ENCODE results near the gene CACYBP. TPM values are rescaled to one million over a fixed set of nuclear protein-coding genes. Genes with fewer than 3 reads are reported as not detected.

CACYBP gene
- total and polyA plus RNA-seq, 4 donors, result 40.6 to 219 (median 65.1) TPM

- 77 to 88% methylated on average over 2 of the region's 2 CpGs for WGBS, 2 donors
- no peak for TF ChIP-seq CTCF (IDR thresholded peaks at IDR 0.05; ENCODE audit: control extremely low read depth, extremely low read depth)
- ATAC-seq (ENCODE audit: insufficient read depth, low FRiP score), result no peak
- Histone ChIP-seq H3K9me3 (ENCODE audit: control insufficient read depth in 4 of 4, insufficient read depth in 3 of 4, low read length in 3 of 4) (no peaks in the 10 kb centered on the region), H3K9ac (ENCODE audit: insufficient read depth in 1 of 2, low read length in 2 of 2) (no peak overlapping the region), H3K27ac (ENCODE audit: low read depth in 1 of 2, low read length in 1 of 2) (no peak overlapping the region), H3K36me3 (ENCODE audit: control insufficient read depth in 4 of 4, insufficient read depth in 4 of 4, low read length in 4 of 4) (no peaks in the 10 kb centered on the region), H3K4me1 (ENCODE audit: control insufficient read depth in 5 of 5, insufficient read depth in 5 of 5, low read length in 5 of 5) (no peaks in the 10 kb centered on the region), H3K27me3 (ENCODE audit: control insufficient read depth in 3 of 3, insufficient read depth in 3 of 3, low read length in 2 of 3) (no peaks in the 10 kb centered on the region), H3K4me3 (no peak overlapping the region)
- no peak for DNase-seq
Observed at GRCh38 chr1:175034775-175035174, 35.0 kb downstream of the CACYBP start.

GRCh38 chr1:175035865-175036264, 36.1 kb downstream of the CACYBP start:
- Histone ChIP-seq H3K36me3 (ENCODE audit: control insufficient read depth in 4 of 4, insufficient read depth in 4 of 4, low read length in 4 of 4) (no peaks in the 10 kb centered on the region), H3K27ac (ENCODE audit: low read depth in 1 of 2, low read length in 1 of 2) (no peak overlapping the region), H3K27me3 (ENCODE audit: control insufficient read depth in 3 of 3, insufficient read depth in 3 of 3, low read length in 2 of 3) (no peaks in the 10 kb centered on the region), H3K4me3 (no peak overlapping the region), H3K9me3 (ENCODE audit: control insufficient read depth in 4 of 4, insufficient read depth in 3 of 4, low read length in 3 of 4) (no peaks in the 10 kb centered on the region), H3K9ac (ENCODE audit: insufficient read depth in 1 of 2, low read length in 2 of 2) (no peak overlapping the region), H3K4me1 (ENCODE audit: control insufficient read depth in 5 of 5, insufficient read depth in 5 of 5, low read length in 5 of 5) (no peaks in the 10 kb centered on the region)
- DNase-seq, result no peak
- 90 to 91% methylated on average over 6 of the region's 6 CpGs for WGBS, 2 donors
- no peak for TF ChIP-seq CTCF (IDR thresholded peaks at IDR 0.05; ENCODE audit: control extremely low read depth, extremely low read depth)
- no peak for ATAC-seq (ENCODE audit: insufficient read depth, low FRiP score)

- no peaks in the 10 kb centered on the region for H3K9me3 ChIP-seq (ENCODE audit: control insufficient read depth in 4 of 4, insufficient read depth in 3 of 4, low read length in 3 of 4)
- no peaks in the 10 kb centered on the region for H3K27me3 ChIP-seq (ENCODE audit: control insufficient read depth in 3 of 3, insufficient read depth in 3 of 3, low read length in 2 of 3)
- TF ChIP-seq CTCF (IDR thresholded peaks at IDR 0.05; ENCODE audit: control extremely low read depth, extremely low read depth), result no peak
- no peak overlapping the region for H3K9ac ChIP-seq (ENCODE audit: insufficient read depth in 1 of 2, low read length in 2 of 2)
- ATAC-seq (ENCODE audit: insufficient read depth, low FRiP score) (no peak), DNase-seq (no peak)
- H3K36me3 ChIP-seq (ENCODE audit: control insufficient read depth in 4 of 4, insufficient read depth in 4 of 4, low read length in 4 of 4), result no peaks in the 10 kb centered on the region
- H3K4me3 ChIP-seq, result no peak overlapping the region
- WGBS, 2 donors, result 67 to 79% methylated on average over 3 of the region's 3 CpGs
- no peak overlapping the region for H3K27ac ChIP-seq (ENCODE audit: low read depth in 1 of 2, low read length in 1 of 2)
- no peaks in the 10 kb centered on the region for H3K4me1 ChIP-seq (ENCODE audit: control insufficient read depth in 5 of 5, insufficient read depth in 5 of 5, low read length in 5 of 5)
Observed at GRCh38 chr1:175036476-175036875, 36.7 kb downstream of the CACYBP start.

- WGBS, 2 donors, result 56 to 68% methylated on average over 7 of the region's 7 CpGs
- H3K9me3 ChIP-seq (ENCODE audit: control insufficient read depth in 4 of 4, insufficient read depth in 3 of 4, low read length in 3 of 4), result no peaks in the 10 kb centered on the region
- H3K27ac ChIP-seq (ENCODE audit: low read depth in 1 of 2, low read length in 1 of 2), result no peak overlapping the region
- H3K4me1 ChIP-seq (ENCODE audit: control insufficient read depth in 5 of 5, insufficient read depth in 5 of 5, low read length in 5 of 5), result no peaks in the 10 kb centered on the region
- ATAC-seq (ENCODE audit: insufficient read depth, low FRiP score) (no peak), DNase-seq (no peak)
- no peak overlapping the region for H3K9ac ChIP-seq (ENCODE audit: insufficient read depth in 1 of 2, low read length in 2 of 2)
- no peak for TF ChIP-seq CTCF (IDR thresholded peaks at IDR 0.05; ENCODE audit: control extremely low read depth, extremely low read depth)
- H3K27me3 ChIP-seq (ENCODE audit: control insufficient read depth in 3 of 3, insufficient read depth in 3 of 3, low read length in 2 of 3), result no peaks in the 10 kb centered on the region
- no peaks in the 10 kb centered on the region for H3K36me3 ChIP-seq (ENCODE audit: control insufficient read depth in 4 of 4, insufficient read depth in 4 of 4, low read length in 4 of 4)
- H3K4me3 ChIP-seq, result no peak overlapping the region
Observed at GRCh38 chr1:175037416-175037815, 37.7 kb downstream of the CACYBP start.
